A673 (cell line): ENCODE measurements around the gene NRXN3.

ENCODE experiments used
- EZH2 ChIP-seq: fragments of 200-600 bp; sonication (generic); IDR thresholded peaks from 2 replicates; pipeline ENCODE4 v1.6.1; 2017; ENCODE audit warnings: borderline replicate concordance, low read depth, mild to moderate bottlenecking, mixed read lengths, antibody characterized with exemption, low read length; ENCODE audit not compliant: poor library complexity, severe bottlenecking
- TF ChIP-seq, protein P1 (sequence below): fragments of 300-800, 200-600 bp; sonication (generic); conservative IDR thresholded peaks from 2 replicates; pipeline ENCODE4 v1.5.1; 2017; ENCODE audit warnings: low read depth, mild to moderate bottlenecking, antibody characterized with exemption, low read length, moderate library complexity, mixed read lengths

DNA sequence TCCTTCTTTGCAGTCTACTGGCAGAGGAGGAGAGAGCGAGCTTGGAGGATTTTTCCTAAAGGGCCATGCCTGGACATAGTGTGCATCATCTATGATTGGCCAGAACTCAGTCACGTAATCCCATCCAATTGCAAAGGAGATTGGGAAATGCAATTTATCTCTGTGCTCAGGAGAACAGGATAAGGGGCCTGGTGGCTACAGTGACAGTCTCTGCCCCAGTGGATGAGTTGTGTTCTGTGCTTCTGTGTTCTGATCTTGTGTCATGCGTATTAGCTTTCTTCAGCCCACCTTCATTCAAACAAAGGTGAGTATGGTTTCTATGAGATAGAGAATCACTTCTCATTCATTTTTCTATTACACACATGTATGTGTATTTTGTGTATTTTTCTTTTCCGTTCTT, 144.3 kb downstream of the NRXN3 start:
- TF ChIP-seq EZH2, result no peak
- TF ChIP-seq, protein P1, sequence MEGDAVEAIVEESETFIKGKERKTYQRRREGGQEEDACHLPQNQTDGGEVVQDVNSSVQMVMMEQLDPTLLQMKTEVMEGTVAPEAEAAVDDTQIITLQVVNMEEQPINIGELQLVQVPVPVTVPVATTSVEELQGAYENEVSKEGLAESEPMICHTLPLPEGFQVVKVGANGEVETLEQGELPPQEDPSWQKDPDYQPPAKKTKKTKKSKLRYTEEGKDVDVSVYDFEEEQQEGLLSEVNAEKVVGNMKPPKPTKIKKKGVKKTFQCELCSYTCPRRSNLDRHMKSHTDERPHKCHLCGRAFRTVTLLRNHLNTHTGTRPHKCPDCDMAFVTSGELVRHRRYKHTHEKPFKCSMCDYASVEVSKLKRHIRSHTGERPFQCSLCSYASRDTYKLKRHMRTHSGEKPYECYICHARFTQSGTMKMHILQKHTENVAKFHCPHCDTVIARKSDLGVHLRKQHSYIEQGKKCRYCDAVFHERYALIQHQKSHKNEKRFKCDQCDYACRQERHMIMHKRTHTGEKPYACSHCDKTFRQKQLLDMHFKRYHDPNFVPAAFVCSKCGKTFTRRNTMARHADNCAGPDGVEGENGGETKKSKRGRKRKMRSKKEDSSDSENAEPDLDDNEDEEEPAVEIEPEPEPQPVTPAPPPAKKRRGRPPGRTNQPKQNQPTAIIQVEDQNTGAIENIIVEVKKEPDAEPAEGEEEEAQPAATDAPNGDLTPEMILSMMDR, result no peak
